GM23338 (cell line): Measurements from ENCODE around the gene MUC5AC.

Experiments
- CREB1 ChIP-seq: fragments of 250-450 bp; sonication (Bioruptor Pico); IDR thresholded peaks from 2 replicates; pipeline ENCODE4 v1.5.0; 2020; ENCODE audit warnings: low read depth, mild to moderate bottlenecking, moderate library complexity
- CTCF ChIP-seq, 2 experiments: fragments of 200-600 bp in 1 of 2; sonication (generic) in 1 of 2; conservative IDR thresholded peaks; 2 replicates each; pipeline versions ENCODE4 v1.5.1 to v1.6.1; 2016 to 2017; ENCODE audit warnings: antibody characterized with exemption in 2 of 2, low read depth in 2 of 2, mild to moderate bottlenecking in 2 of 2, moderate library complexity in 1 of 2
- ETS1 ChIP-seq: IDR thresholded peaks from 2 replicates; pipeline ENCODE4 v1.6.1; 2016; ENCODE audit warnings: antibody characterized with exemption
- EZH2 ChIP-seq: fragments of 200-600 bp; sonication (generic); IDR thresholded peaks from one replicate; pipeline ENCODE4 v1.8.0; 2017; ENCODE audit warnings: antibody characterized with exemption, mild to moderate bottlenecking, low read depth; ENCODE audit not compliant: unreplicated experiment
- EZH2phosphoT487 ChIP-seq: fragments of 200-600 bp; sonication (generic); IDR thresholded peaks from one replicate; pipeline ENCODE4 v1.8.1; 2018; ENCODE audit warnings: antibody characterized with exemption; ENCODE audit not compliant: unreplicated experiment
- JUNB ChIP-seq: IDR thresholded peaks from one replicate; pipeline ENCODE4 v1.6.1; 2016; ENCODE audit warnings: antibody characterized with exemption; ENCODE audit not compliant: unreplicated experiment
- NANOG ChIP-seq: IDR thresholded peaks from 2 replicates; pipeline ENCODE4 v1.6.1; 2016; ENCODE audit warnings: antibody characterized with exemption, borderline replicate concordance
- POLR2AphosphoS5 ChIP-seq: IDR thresholded peaks from 2 replicates; pipeline ENCODE4 v1.6.1; 2016; ENCODE audit warnings: antibody characterized with exemption, low read depth
- REST ChIP-seq: IDR thresholded peaks from one replicate; pipeline ENCODE4 v1.6.1; 2018; ENCODE audit warnings: antibody characterized with exemption; ENCODE audit not compliant: unreplicated experiment
- ZNF114 ChIP-seq: fragments of 250-450 bp; sonication (Bioruptor Pico); IDR thresholded peaks from 2 replicates; pipeline ENCODE4 v1.5.0; 2020; ENCODE audit warnings: mild to moderate bottlenecking, moderate library complexity
- ZNF331 ChIP-seq: fragments of 250-450 bp; sonication (Bioruptor Pico); IDR thresholded peaks from 2 replicates; pipeline ENCODE4 v1.5.0; 2020; ENCODE audit warnings: low read depth, mild to moderate bottlenecking, moderate library complexity
- ZNF462 ChIP-seq: fragments of 250-450 bp; sonication (Bioruptor Pico); IDR thresholded peaks from 2 replicates; pipeline ENCODE4 v1.5.0; 2020; ENCODE audit warnings: mild to moderate bottlenecking, moderate library complexity

- TF ChIP-seq POLR2AphosphoS5 = no peak
- no peak for TF ChIP-seq CTCF (conservative IDR thresholded peaks at IDR 0.05; ENCODE audit: low read depth in 2 of 2)
- no peak for TF ChIP-seq JUNB
- no peak for TF ChIP-seq EZH2phosphoT487
- no peak for TF ChIP-seq CREB1
- TF ChIP-seq REST = no peak
- no peak for TF ChIP-seq EZH2
- TF ChIP-seq ZNF331 (CRISPR knock-in tag) = no peak
- no peak for TF ChIP-seq ZNF114 (CRISPR knock-in tag)
- TF ChIP-seq NANOG = no peak
- no peak for TF ChIP-seq ZNF462 (CRISPR knock-in tag)
- no peak for TF ChIP-seq ETS1
These were observed 76.4 kb downstream of the MUC5AC start for GRCh38 chr11:1234054-1234720.
